H9 (cell line): ENCODE data around the gene MED13L. TPM values are rescaled to one million over a fixed set of nuclear protein-coding genes. Genes with fewer than 3 reads are reported as not detected.

Source experiments
- DNase-seq: peaks from one replicate; pipeline ENCODE4 v3.0.0-alpha.2; 2017
- H2AFZ ChIP-seq: one replicate; pipeline ENCODE4 v1.6.1; 2013; ENCODE audit warnings: mild to moderate bottlenecking, low read length, control low read depth, moderate library complexity
- H2AK5ac ChIP-seq: 2 replicates; pipeline ENCODE4 v1.6.1; 2013; ENCODE audit warnings: low read length, control low read depth, mixed read lengths; ENCODE audit not compliant: insufficient read length
- H2BK120ac ChIP-seq: one replicate; pipeline ENCODE4 v1.6.1; 2013; ENCODE audit warnings: low read depth, mild to moderate bottlenecking, low read length, control low read depth, inconsistent platforms; ENCODE audit not compliant: poor library complexity, severe bottlenecking
- H2BK12ac ChIP-seq: 2 replicates; pipeline ENCODE4 v1.6.1; 2013; ENCODE audit warnings: low read length, control low read depth, mixed read lengths, low read depth; ENCODE audit not compliant: insufficient read length
- H2BK15ac ChIP-seq: 2 replicates; pipeline ENCODE4 v1.6.1; 2013; ENCODE audit warnings: low read depth, low read length, control low read depth
- H2BK20ac ChIP-seq: one replicate; pipeline ENCODE4 v1.6.1; 2013; ENCODE audit warnings: low read depth, mild to moderate bottlenecking, low read length, control low read depth, inconsistent platforms; ENCODE audit not compliant: poor library complexity, severe bottlenecking
- H2BK5ac ChIP-seq: 2 replicates; pipeline ENCODE4 v1.6.1; 2013; ENCODE audit warnings: low read length, control low read depth, mixed read lengths; ENCODE audit not compliant: insufficient read length
- H3K14ac ChIP-seq: 2 replicates; pipeline ENCODE4 v1.6.1; 2013; ENCODE audit warnings: low read length, control low read depth; ENCODE audit not compliant: insufficient read depth
- H3K18ac ChIP-seq: 2 replicates; pipeline ENCODE4 v1.6.1; 2013; ENCODE audit warnings: low read depth, mild to moderate bottlenecking, mixed read lengths, low read length, control low read depth; ENCODE audit not compliant: insufficient read length
- H3K23ac ChIP-seq: 2 replicates; pipeline ENCODE4 v1.6.1; 2013; ENCODE audit warnings: low read length, control low read depth, mixed read lengths, low read depth; ENCODE audit not compliant: insufficient read length
- H3K23me2 ChIP-seq: 2 replicates; pipeline ENCODE4 v1.6.1; 2013; ENCODE audit warnings: low read depth, mild to moderate bottlenecking, mixed read lengths, low read length, control low read depth; ENCODE audit not compliant: insufficient read length, poor library complexity, severe bottlenecking
- H3K27ac ChIP-seq: 2 replicates; pipeline ENCODE4 v1.5.1; 2013; ENCODE audit warnings: low read length, control low read depth, mixed read lengths, low read depth; ENCODE audit not compliant: insufficient read length
- H3K27me3 ChIP-seq: 2 replicates; pipeline ENCODE4 v1.6.1; 2013; ENCODE audit warnings: low read length, control low read depth, inconsistent platforms; ENCODE audit not compliant: insufficient read depth
- H3K4ac ChIP-seq: 2 replicates; pipeline ENCODE4 v1.6.1; 2013; ENCODE audit warnings: low read depth, mild to moderate bottlenecking, control low read depth, inconsistent platforms, low read length, moderate library complexity
- H3K4me1 ChIP-seq: 2 replicates; pipeline ENCODE4 v1.6.1; 2013; ENCODE audit warnings: low read length, control low read depth, inconsistent platforms; ENCODE audit not compliant: insufficient read depth
- H3K4me2 ChIP-seq: 2 replicates; pipeline ENCODE4 v1.6.1; 2013; ENCODE audit warnings: low read length, control low read depth, mixed read lengths; ENCODE audit not compliant: insufficient read length, insufficient read depth
- H3K56ac ChIP-seq: 2 replicates; pipeline ENCODE4 v1.6.1; 2013; ENCODE audit warnings: low read depth, mild to moderate bottlenecking, mixed read lengths, low read length, control low read depth; ENCODE audit not compliant: insufficient read length
- H3K79me1 ChIP-seq: 2 replicates; pipeline ENCODE4 v1.6.1; 2013; ENCODE audit warnings: low read depth, mild to moderate bottlenecking, moderate library complexity, low read length, control low read depth, inconsistent platforms; ENCODE audit not compliant: insufficient read depth, poor library complexity, severe bottlenecking
- H3K79me2 ChIP-seq: 2 replicates; pipeline ENCODE4 v1.6.1; 2013; ENCODE audit warnings: low read length, control low read depth, inconsistent platforms; ENCODE audit not compliant: insufficient read depth
- H3K9ac ChIP-seq: 2 replicates; pipeline ENCODE4 v1.6.1; 2013; ENCODE audit warnings: low read length, control low read depth, mixed read lengths; ENCODE audit not compliant: insufficient read length; ENCODE audit errors: extremely low read depth
- H3K9me3 ChIP-seq: one replicate; pipeline ENCODE4 v1.6.1; 2013; ENCODE audit warnings: low read depth, low read length, inconsistent platforms; ENCODE audit not compliant: control insufficient read depth
- H3T11ph ChIP-seq: one replicate; pipeline ENCODE4 v1.6.1; 2013; ENCODE audit warnings: mild to moderate bottlenecking, low read length, control low read depth, inconsistent platforms
- H4K20me1 ChIP-seq: one replicate; pipeline ENCODE4 v1.6.1; 2013; ENCODE audit not compliant: control insufficient read depth, insufficient read length, insufficient read depth
- H4K5ac ChIP-seq: 2 replicates; pipeline ENCODE4 v1.6.1; 2013; ENCODE audit warnings: low read depth, mild to moderate bottlenecking, mixed read lengths, low read length, control low read depth; ENCODE audit not compliant: insufficient read length
- H4K8ac ChIP-seq: replicated peaks from 2 replicates; pipeline ENCODE4 v1.6.1; 2013; ENCODE audit warnings: low read length, control low read depth, mixed read lengths, low read depth; ENCODE audit not compliant: insufficient read length
- H4K91ac ChIP-seq: 2 replicates; pipeline ENCODE4 v1.6.1; 2013; ENCODE audit warnings: low read depth, mild to moderate bottlenecking, moderate library complexity, mixed read lengths, low read length, control low read depth; ENCODE audit not compliant: insufficient read length
- H3K27ac Mint-ChIP-seq, 3 experiments: 2 replicates in 2 of 3; 3 replicates in 1 of 3; pipeline ENCODE4 v1.8.0; 2020 to 2021; ENCODE audit warnings: mixed read lengths in 3 of 3, mild to moderate bottlenecking in 1 of 3, moderate library complexity in 1 of 3
- H3K27me3 Mint-ChIP-seq: 2 replicates; pipeline ENCODE4 v1.8.0; 2021; ENCODE audit warnings: low read depth, mild to moderate bottlenecking, moderate library complexity, mixed read lengths
- H3K36me3 Mint-ChIP-seq, 3 experiments: 2 replicates in 2 of 3; 3 replicates in 1 of 3; pipeline ENCODE4 v1.8.0; 2020 to 2021; ENCODE audit warnings: low read depth in 3 of 3, mixed read lengths in 3 of 3; ENCODE audit not compliant: insufficient read depth in 1 of 3
- H3K4me1 Mint-ChIP-seq, 2 experiments: 2 replicates each; pipeline ENCODE4 v1.8.0; 2020; ENCODE audit warnings: mixed read lengths in 2 of 2
- H3K4me3 Mint-ChIP-seq, 2 experiments: 2 replicates in 1 of 2; 3 replicates in 1 of 2; pipeline ENCODE4 v1.8.0; 2020 to 2021; ENCODE audit warnings: mild to moderate bottlenecking in 2 of 2, mixed read lengths in 2 of 2, moderate library complexity in 1 of 2
- H3K9me3 Mint-ChIP-seq, 2 experiments: 2 replicates in 1 of 2; 3 replicates in 1 of 2; pipeline ENCODE4 v1.8.0; 2020; ENCODE audit warnings: mild to moderate bottlenecking in 2 of 2, mixed read lengths in 2 of 2, moderate library complexity in 1 of 2
- WGBS: extraction: QIAGEN DNeasy Blood & Tissue Kit; methylation state at CpG from one replicate; pipeline ENCODE4 v1.1.7; 2013; ENCODE audit warnings: missing lambda C conversion rate, low lambda C conversion rate, mixed read lengths; ENCODE audit not compliant: insufficient read length; ENCODE audit errors: extremely low coverage; 5-methylcytosine and 5-hydroxymethylcytosine counted together
- total RNA-seq: library from RNA; stranded (reverse); gene quantifications from 2 replicates; pipeline ENCODE4 v1.2.1, GENCODE V29; 2021
- TF ChIP-seq, protein P1 (sequence below): fragments of 200-600 bp; sonication (generic); conservative IDR thresholded peaks from 3 replicates; pipeline ENCODE4 v1.8.0; 2021; ENCODE audit warnings: antibody characterized with exemption, mild to moderate bottlenecking

The MED13L gene
- total RNA-seq, 1 experiment from 2014 or later: 52.4 TPM

DNA sequence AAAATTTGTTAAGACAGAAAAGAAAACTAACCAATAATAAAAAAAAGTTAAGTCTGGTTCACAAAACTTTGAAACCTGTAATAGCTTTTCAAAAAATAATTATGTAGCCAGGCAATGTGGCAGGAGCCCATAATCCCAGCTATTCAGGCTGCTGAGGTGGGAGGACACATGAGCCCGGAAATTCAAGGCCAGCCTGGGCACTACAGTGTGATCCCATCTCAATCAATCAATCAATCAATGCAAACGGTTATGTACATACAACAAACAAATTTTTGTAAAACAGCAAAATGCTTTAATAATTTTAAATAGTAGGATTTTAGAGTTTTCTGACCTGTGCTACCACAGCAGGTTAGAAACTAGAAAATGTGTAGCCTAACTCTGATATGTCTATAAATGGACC lies 152.4 kb downstream of the MED13L start:
- TF ChIP-seq, protein P1, sequence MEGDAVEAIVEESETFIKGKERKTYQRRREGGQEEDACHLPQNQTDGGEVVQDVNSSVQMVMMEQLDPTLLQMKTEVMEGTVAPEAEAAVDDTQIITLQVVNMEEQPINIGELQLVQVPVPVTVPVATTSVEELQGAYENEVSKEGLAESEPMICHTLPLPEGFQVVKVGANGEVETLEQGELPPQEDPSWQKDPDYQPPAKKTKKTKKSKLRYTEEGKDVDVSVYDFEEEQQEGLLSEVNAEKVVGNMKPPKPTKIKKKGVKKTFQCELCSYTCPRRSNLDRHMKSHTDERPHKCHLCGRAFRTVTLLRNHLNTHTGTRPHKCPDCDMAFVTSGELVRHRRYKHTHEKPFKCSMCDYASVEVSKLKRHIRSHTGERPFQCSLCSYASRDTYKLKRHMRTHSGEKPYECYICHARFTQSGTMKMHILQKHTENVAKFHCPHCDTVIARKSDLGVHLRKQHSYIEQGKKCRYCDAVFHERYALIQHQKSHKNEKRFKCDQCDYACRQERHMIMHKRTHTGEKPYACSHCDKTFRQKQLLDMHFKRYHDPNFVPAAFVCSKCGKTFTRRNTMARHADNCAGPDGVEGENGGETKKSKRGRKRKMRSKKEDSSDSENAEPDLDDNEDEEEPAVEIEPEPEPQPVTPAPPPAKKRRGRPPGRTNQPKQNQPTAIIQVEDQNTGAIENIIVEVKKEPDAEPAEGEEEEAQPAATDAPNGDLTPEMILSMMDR: no peak
- H3K9me3 ChIP-seq: no peaks in the 10 kb centered on the region
- no peak overlapping the region for H4K5ac ChIP-seq
- H3K9ac ChIP-seq: no peak overlapping the region
- no peak overlapping the region for H4K8ac ChIP-seq
- no peak overlapping the region for H3K56ac ChIP-seq
- no peaks in the 10 kb centered on the region; a peak in 1 of 5 replicates for H3K9me3 Mint-ChIP-seq
- H3K23me2 ChIP-seq: no peaks in the 10 kb centered on the region
- DNase-seq: no peak
- H2BK12ac ChIP-seq: no peak overlapping the region
- no peaks in the 10 kb centered on the region for H3K36me3 Mint-ChIP-seq
- no peaks in the 10 kb centered on the region for H4K20me1 ChIP-seq
- H3K27me3 ChIP-seq: no peaks in the 10 kb centered on the region
- no peak overlapping the region for H2AK5ac ChIP-seq
- peaks cover 10% of the 10 kb centered on the region for H3K4me1 ChIP-seq
- H3K23ac ChIP-seq: no peak overlapping the region
- no peak overlapping the region for H2AFZ ChIP-seq
- no peak overlapping the region for H3K18ac ChIP-seq
- no peak overlapping the region for H3K4me3 Mint-ChIP-seq
- no peak overlapping the region for H3K27ac ChIP-seq
- H2BK20ac ChIP-seq: no peak overlapping the region
- no peak overlapping the region for H2BK15ac ChIP-seq
- H3K79me2 ChIP-seq: no peaks in the 10 kb centered on the region; the same call in 1 of the 2 replicates
- peaks cover 60 to 66% of the 10 kb centered on the region in 2 experiments for H3K4me1 Mint-ChIP-seq
- H2BK5ac ChIP-seq: no peak overlapping the region
- H3K4ac ChIP-seq: no peak overlapping the region
- H3K14ac ChIP-seq: no peak overlapping the region
- peaks cover 5% of the 10 kb centered on the region for H3K79me1 ChIP-seq
- no CpG with 5 or more reads among the region's 2 CpGs for WGBS
- H3T11ph ChIP-seq: no peak overlapping the region
- H3K27me3 Mint-ChIP-seq: no peaks in the 10 kb centered on the region
- no peak overlapping the region for H4K91ac ChIP-seq
- no peak overlapping the region for H3K27ac Mint-ChIP-seq
- H3K4me2 ChIP-seq: no peak overlapping the region
- H2BK120ac ChIP-seq: no peak overlapping the region
